Suprapubic skin (tissue), 3 donors: ENCODE measurements around the gene TUBA3C.

Experiments used
- CTCF ChIP-seq, 2 donors: fragments of 200-600 bp in 1 of 2; fragments of 450-650 bp in 1 of 2; sonication (generic) in 1 of 2; IDR thresholded peaks; one replicate each; pipeline ENCODE4 v1.5.1; 2016 to 2019; ENCODE audit warnings: antibody characterized with exemption in 2 of 2, mild to moderate bottlenecking in 1 of 2, moderate library complexity in 1 of 2
- POLR2A ChIP-seq, 2 donors: fragments of 450-650 bp; IDR thresholded peaks; one replicate each; pipeline ENCODE4 v1.6.1; 2017; ENCODE audit warnings: antibody characterized with exemption in 2 of 2, mild to moderate bottlenecking in 2 of 2, moderate library complexity in 2 of 2

- TF ChIP-seq CTCF (IDR thresholded peaks at IDR 0.05) (no peak), POLR2A (IDR thresholded peaks at IDR 0.05) (no peak)
Observed at GRCh38 chr13:19158526-19159174, 23.0 kb downstream of the TUBA3C start.
